Measurements from ENCODE around the gene RFX3.

The RFX3 gene

DNA sequence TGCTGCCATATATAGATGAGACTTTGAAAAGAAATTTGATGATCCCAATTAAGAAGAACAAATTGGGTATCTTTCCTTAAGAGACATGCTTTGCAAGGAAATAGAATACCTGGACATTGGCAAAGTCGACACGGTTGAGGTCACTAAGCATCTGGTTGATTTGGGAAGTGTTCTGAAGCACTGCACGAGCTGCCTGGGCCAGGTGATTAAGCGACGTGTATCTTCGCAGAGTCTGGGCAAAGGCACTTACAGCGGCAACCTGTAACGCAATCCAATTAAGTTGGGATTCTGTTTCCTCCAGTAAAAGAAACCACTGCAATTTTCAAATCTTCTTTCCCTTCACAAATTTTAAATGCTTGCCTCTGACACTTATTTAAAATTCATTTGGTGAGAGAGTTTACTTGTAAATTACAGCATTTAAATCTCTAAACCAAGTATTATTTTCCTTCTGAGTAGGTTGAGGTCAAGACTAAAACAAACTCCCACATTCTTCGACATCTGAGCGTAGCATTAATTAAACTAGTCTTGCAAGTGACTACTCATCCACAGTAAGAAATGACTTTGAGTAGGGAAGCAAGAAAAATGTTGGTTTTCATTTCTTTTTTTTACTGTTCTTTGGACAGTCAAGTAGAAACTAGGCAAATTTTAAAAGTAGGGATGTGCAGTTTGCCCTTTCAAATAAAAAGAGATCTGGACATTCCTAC is 262.8 kb downstream of the RFX3 start:
- no peak for DNase-seq

DNA sequence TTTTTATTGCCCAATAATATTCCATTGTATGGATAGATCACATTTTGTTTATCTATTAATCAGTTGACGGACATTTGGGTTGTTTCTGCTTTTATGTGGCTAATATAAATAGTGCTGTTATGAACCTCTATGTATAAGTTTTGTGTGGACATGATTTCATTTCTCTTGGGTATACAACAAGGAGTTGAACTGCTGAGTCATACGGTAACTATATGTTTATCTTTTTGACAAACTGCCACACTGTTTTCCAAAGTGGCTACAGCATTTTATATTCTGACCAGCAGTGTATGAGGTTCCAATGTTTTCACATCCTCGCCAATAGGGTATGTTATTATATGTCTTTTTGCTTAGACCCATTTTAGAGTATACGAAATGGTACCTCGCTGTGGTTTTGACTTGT is 264.3 kb downstream of the RFX3 start:
- DNase-seq, result no peak

- no peak for DNase-seq
Measured at GRCh38 chr9:3256571-3257330, 269.1 kb downstream of the RFX3 start.

- no peak for DNase-seq
Measured at GRCh38 chr9:3251309-3251708, 274.5 kb downstream of the RFX3 start.

DNA sequence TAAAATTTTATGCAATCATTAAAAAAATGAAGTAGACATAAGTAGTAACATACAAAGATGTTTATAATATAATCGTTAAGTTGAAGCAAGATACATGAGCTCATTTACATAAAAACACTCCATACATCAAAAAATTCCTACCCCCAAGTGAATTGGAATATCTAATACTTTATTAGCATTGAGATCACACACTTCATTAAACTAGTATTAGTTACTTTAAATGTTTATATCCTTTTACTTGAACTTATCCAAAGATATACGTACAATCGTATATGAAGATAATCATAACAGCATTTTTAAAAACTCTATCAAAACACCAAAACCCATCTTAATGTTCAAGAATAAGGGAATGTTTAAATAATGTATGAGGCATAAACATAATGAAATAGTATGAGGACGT is 275.1 kb downstream of the RFX3 start:
- no peak for DNase-seq

- no peak for DNase-seq
Measured at GRCh38 chr9:3247211-3247610, 278.6 kb downstream of the RFX3 start.

- no peak for DNase-seq
Measured at GRCh38 chr9:3246241-3246640, 279.6 kb downstream of the RFX3 start.

- DNase-seq, result no peak
Measured at GRCh38 chr9:3244963-3245653, 280.7 kb downstream of the RFX3 start.

- no peak for DNase-seq
Measured at GRCh38 chr9:3243683-3244082, 282.1 kb downstream of the RFX3 start.

GRCh38 chr9:3241290-3241689 is 284.5 kb downstream of the RFX3 start:
- no peak for DNase-seq

DNA sequence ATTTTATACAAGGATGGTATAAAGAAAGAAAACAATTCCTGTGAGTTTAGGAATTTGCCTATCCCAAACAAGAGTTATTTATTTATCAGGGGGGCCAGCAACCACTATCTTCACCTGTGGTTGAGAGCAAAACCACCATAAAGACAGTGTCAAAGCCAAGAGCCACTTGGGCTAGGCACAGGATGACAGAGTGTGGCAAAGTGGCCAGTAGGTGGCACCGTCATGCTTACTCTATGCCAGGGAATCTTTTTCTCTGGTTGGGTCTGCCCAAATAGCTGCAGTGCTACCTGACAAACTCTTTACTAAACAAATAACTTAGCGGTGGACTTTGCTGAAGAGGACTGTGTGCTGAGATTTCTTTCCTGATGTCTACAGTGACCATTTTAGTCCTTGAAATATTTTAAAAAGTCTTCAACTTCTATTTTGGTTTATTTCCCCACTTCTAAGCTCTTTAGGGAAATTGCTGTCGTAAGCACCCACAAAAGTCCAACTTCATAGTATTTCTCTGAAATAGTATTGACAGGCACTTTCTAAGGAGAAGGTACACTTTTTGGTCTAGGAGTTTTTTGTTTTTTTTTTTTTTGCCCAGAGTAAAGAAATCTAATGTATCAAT is 285.0 kb downstream of the RFX3 start:
- peak; percentile 1 to 47 for DNase-seq

DNA sequence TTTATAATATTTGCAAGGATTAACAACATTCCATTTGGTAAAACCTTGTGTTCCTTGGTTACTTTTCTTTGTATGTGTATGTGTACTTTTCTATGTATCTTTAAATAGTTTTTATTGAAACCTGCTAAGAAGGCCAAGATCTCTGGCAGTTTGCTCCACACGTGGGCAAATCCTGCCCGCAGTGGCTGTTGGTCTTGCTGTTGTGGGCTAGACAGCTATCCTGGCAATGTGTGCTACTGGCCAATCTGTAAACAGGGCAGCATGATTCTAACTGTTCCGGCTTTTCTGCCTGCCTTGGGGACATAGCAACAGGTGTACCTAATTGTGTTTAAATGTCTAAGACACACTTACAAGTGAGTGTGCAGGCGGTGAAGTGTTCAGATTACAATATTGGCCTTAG is 286.6 kb downstream of the RFX3 start:
- no peak for DNase-seq

DNA sequence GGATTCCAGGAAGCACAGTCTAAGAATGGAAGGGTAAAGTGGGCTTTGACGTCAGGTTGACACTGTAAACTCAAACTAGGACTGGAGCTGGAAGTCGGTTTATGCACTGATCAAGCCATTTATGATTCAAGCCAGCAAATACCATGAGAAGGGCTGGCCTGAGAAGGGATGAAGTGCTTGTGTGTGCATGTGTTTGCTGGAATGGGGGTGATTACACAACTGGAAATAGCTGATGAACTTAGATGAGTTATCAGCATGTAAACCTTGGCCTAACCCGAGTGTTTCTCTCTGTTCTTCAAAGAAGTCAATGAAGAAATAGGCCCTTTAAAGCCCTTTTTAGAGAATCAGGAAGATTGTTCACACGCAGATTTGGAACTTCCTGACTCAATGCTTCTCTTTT is 287.6 kb downstream of the RFX3 start:
- DNase-seq, result no peak

DNA sequence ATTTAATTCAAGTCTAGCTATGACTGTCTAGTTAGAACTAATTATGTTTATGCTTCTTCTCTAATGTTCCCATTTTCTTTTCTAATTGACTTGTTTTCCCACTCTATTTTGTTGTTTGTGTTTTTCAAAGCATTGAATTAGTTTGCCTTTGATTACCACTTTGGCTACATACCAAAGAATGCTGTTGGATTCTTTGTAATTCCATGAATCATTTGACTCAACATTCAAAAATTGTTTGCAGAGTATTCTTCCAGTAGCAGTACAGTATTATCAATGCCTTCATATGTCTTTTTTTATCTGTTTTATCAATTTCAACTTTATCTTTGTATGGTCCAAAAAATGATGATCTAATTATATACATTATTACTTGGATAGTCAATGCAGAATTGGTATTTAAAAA is 288.7 kb downstream of the RFX3 start:
- DNase-seq, result no peak

- DNase-seq, result no peak
Measured at GRCh38 chr9:3235497-3235896, 290.3 kb downstream of the RFX3 start.

DNA sequence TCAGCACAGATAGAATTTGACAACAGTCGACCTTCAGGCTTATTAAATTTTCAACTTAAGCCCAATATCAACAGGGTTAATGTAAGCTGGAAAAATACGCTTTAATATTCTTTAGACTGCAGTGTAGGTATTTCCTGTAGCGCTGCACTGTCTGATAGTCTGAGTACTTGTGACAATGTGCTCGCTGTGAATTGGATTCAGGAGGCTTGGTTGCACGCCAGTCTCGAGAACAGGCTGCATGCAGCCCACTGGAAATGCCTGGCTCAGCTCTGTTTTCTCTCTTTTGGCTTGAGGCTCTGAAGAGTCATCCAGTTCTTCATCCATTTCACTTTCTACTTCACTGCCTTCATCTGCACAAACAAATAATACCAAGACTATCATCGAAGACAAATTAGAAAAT is 300.9 kb downstream of the RFX3 start:
- DNase-seq, result no peak

DNA sequence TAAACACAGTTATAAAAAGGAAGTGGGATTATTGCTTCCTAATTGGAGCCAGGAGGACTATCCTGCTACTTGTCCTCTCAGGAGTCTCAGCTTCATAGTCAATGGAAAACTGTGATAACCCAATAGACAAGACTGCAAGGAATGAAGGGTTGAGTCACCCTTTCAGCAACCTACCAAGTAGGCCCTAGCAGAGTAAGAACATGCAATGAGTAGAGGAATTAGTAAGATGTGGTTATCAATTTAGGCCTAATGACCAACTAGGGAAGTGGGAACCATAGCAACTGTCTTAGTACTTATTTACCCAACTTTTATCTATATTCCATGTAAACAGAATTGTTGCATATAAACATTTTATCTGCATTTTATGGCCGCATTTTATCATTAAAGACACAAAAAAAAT is 310.1 kb downstream of the RFX3 start:
- no peak for DNase-seq

DNA sequence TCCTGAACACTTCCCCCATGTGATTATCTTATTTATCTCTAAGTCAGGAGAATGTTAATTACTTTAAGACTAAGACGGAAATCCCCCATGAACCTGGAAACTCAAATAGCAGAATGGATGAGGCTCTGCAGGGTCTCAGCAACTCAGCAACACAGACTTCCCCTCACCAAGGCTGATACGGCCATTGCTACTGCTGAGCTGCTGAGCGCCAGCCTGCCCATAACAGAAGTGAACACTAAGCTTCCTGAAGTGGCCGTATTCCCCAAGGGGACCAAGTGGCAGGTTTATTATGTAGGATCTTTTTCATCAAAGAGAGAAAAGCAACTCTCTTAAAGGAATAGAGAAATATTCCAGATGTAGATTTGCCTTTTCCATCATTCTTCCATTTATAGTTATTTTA is 311.1 kb downstream of the RFX3 start:
- DNase-seq, result no peak

DNA sequence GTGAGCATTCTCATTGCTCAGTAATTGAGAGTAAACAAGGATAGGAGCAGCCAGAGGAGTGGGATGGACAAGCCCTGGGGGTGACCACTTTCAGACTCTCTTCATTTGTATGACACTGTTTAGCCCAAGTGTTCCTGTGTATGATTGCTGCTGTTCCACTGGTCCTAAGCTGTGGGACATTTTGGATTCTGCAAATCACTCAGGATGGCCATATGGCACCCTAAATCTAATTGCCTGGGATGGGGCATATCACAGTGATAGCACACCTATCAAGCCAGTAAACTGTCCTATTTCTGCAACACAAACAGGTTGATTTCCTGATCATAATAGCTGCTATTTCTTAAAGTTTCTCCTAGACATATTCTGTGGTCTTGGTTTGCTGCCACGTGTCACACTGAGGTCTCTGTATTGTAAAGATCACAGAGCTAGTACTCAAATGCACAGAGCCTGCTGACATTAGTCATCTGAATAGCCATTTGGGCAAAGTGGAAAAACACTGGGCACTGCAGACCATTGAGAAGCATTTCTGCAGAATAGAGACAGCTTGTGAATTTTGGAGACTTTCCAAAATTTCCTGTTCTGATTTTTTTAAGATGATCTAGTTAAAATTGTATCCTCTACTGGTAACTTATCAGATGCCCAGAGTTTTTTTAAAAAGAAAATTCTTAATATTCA is 320.2 kb downstream of the RFX3 start:
- no peak for DNase-seq

GRCh38 chr9:3200331-3200774 is 325.4 kb downstream of the RFX3 start:
- DNase-seq, result no peak

- DNase-seq, result no peak
Measured at GRCh38 chr9:3193791-3194190, 332.0 kb downstream of the RFX3 start.

GRCh38 chr9:3191715-3192114 is 334.1 kb downstream of the RFX3 start:
- no peak for DNase-seq
